Astrocyte (in vitro differentiated cells and primary cell): ENCODE measurements around the gene TRAF3IP1.

ENCODE experiments used
- CTCF ChIP-seq: IDR thresholded peaks from 2 replicates; pipeline ENCODE4 v1.5.1; 2011; ENCODE audit warnings: low read depth, mild to moderate bottlenecking, inconsistent platforms, low read length, moderate library complexity; ENCODE audit not compliant: insufficient read depth
- EZH2 ChIP-seq: IDR thresholded peaks from 2 replicates; pipeline ENCODE4 v1.6.1; 2012; ENCODE audit warnings: mild to moderate bottlenecking, low read length, inconsistent platforms; ENCODE audit not compliant: insufficient read depth

GRCh38 chr2:238370094-238370822, 49.9 kb downstream of the TRAF3IP1 start:
- TF ChIP-seq CTCF (no peak), EZH2 (no peak)
